KOPT-K1 (cell line): Measurements from ENCODE around the gene SMIM32.

ENCODE experiments used
- H3K27ac ChIP-seq: fragments of 200-600 bp; sonication (generic); 2 replicates; pipeline ENCODE4 v1.5.1; 2016; ENCODE audit warnings: antibody characterized with exemption, mild to moderate bottlenecking, low read depth, low read length; ENCODE audit not compliant: poor library complexity, severe bottlenecking
- H3K36me3 ChIP-seq: fragments of 200-600 bp; sonication (generic); 2 replicates; pipeline ENCODE4 v1.5.1; 2017; ENCODE audit warnings: antibody characterized with exemption, mild to moderate bottlenecking, low read length, moderate library complexity; ENCODE audit not compliant: insufficient read depth
- H3K9me3 ChIP-seq: fragments of 200-600 bp; sonication (generic); 2 replicates; pipeline ENCODE4 v1.5.1; 2017; ENCODE audit warnings: antibody characterized with exemption, low read length, mild to moderate bottlenecking; ENCODE audit not compliant: insufficient read depth, poor library complexity, severe bottlenecking

Gene SMIM32

DNA sequence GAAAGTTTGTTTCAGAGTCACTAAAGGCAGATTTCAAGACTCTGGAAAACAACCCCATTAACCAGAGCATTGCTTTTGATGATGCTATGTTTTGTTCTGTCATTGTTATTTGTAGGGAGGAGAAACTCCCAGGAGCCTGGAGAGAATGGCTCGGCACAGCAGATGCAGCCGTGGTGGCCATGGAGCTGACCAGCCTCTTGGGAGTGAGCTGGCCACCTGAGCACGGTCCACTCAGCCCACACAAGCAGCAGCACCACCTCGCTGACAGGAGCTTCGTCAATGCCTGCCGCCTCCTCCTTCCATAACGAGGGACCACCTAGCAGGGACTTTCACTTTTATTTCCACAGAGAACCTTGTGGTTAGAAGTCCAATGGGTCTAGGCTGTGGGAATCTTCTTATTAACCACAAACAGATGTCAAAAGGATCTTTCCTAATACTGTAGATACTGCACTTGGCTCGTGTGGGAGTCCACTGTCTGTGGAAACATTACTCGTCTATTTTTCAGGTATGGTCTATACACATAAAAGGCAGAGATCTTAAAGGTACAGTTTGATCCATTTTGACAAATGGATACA, 21.0 kb upstream of the SMIM32 start:
- no peaks in the 10 kb centered on the region for H3K9me3 ChIP-seq
- no peak overlapping the region for H3K27ac ChIP-seq
- no peaks in the 10 kb centered on the region for H3K36me3 ChIP-seq

GRCh38 chr5:136212252-136212721, 19.3 kb upstream of the SMIM32 start:
- Histone ChIP-seq H3K36me3 (no peaks in the 10 kb centered on the region), H3K9me3 (no peaks in the 10 kb centered on the region), H3K27ac (no peak overlapping the region)

GRCh38 chr5:136211282-136212040, 18.5 kb upstream of the SMIM32 start:
- Histone ChIP-seq H3K36me3 (no peaks in the 10 kb centered on the region), H3K9me3 (no peaks in the 10 kb centered on the region), H3K27ac (no peak overlapping the region)

- Histone ChIP-seq H3K27ac (no peak overlapping the region), H3K9me3 (no peaks in the 10 kb centered on the region), H3K36me3 (no peaks in the 10 kb centered on the region)
Measured at GRCh38 chr5:136210259-136210658, 17.3 kb upstream of the SMIM32 start.

DNA sequence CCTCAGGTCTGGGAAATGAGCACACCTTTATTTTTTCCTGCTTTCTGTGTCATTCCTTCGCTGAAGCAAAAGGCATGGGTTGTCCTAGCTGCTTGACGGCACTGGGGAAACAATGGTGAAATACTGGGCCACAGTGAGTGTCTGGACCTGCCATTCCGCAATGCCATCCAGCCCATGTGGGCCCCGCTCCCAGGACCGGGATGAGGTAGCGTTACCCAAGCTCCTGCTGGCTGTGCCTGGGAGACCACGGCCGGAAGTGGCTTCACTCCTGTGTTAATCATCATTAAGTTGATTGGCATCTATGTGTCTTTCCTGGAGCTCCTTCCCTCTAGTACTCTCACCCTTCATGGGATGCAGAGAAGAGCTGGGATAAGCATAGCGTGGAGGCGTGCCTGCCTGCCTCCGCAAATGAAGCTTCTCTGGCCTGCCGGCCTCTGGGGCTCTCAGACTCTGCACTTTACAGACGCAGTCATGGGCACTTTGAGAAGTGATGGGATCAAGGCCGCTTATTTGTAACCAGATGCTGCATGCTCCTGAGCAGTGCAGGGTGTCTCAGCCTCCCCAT, 16.5 kb upstream of the SMIM32 start:
- H3K36me3 ChIP-seq = no peaks in the 10 kb centered on the region
- H3K9me3 ChIP-seq = no peaks in the 10 kb centered on the region
- no peak overlapping the region for H3K27ac ChIP-seq

DNA sequence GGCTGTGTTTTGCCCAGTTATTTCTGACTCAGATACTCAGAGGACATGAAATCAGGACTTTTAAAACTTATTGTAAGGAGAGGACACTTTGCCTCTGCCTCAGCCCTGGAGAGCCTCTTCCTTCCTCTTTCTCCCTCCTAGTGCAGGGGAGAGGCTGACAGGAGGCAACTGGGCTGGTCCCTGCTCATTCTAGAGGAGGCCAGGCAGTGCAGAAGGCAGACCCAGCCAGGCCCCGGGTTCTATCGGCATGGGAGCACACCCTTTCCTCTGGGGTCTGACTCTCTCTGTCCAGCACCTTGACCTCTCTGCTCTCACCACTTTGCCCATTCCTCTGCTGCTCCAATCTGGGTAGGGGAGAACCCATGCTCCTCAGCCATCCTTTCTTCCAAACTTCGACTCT, 16.0 kb upstream of the SMIM32 start:
- Histone ChIP-seq H3K36me3 (no peaks in the 10 kb centered on the region), H3K27ac (no peak overlapping the region), H3K9me3 (no peaks in the 10 kb centered on the region)

DNA sequence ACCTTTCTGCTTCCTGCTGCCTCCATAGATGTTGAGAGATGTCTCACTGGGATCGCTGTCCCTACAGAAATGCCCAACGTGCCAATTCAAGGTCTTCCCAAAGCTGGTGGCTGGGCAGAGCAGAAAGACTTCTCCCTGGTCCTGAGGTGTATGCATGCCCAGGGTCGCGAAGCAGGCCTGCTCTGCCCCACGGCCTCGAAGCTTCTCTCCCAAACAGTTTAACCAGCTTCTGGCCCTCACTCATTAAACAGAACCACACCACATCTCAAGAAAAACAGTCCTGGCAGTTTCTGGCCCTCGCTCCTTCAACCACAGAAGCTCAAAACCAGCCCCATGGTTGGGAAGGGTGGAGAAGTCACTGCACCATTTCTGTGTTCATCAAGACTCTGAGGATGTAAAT, 14.7 kb upstream of the SMIM32 start:
- Histone ChIP-seq H3K27ac (no peak overlapping the region), H3K9me3 (no peaks in the 10 kb centered on the region), H3K36me3 (no peaks in the 10 kb centered on the region)

GRCh38 chr5:136206361-136206760, 13.4 kb upstream of the SMIM32 start:
- no peaks in the 10 kb centered on the region for H3K36me3 ChIP-seq
- H3K27ac ChIP-seq = no peak overlapping the region
- H3K9me3 ChIP-seq = no peaks in the 10 kb centered on the region

- H3K36me3 ChIP-seq = no peaks in the 10 kb centered on the region
- no peaks in the 10 kb centered on the region for H3K9me3 ChIP-seq
- no peak overlapping the region for H3K27ac ChIP-seq
Measured at GRCh38 chr5:136205941-136206340, 13.0 kb upstream of the SMIM32 start.

DNA sequence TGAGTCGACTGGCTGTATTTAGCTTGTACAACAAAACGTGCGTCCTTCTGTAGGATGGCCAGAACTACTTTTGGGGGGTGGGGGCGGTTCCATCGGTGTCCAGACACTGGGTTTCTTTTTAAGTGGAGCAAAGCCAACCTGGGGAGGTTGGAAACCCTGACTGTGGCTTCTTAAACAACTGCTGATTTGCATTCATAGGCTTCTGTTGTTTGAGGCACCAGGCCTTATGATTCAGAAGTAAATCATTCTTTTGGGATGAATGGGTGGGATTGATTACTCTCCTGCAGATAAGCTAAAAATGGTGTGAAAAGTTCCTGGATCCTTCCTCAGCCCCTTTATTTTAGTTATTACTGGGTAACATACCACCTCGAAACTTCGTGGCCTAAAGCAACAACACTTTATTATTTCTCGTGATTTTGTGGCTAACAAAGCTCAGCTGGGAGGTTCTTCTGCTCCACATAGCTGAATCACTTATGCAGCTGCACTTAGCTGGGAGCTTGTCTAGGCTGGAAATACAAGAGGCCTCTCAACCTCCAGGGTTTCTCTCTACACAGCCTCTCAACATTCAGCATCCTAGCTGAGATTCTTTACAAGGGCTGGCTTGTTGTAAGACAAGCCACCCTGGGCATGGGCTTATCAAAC, 12.2 kb upstream of the SMIM32 start:
- no peak overlapping the region for H3K27ac ChIP-seq
- no peaks in the 10 kb centered on the region for H3K36me3 ChIP-seq
- H3K9me3 ChIP-seq = no peaks in the 10 kb centered on the region

DNA sequence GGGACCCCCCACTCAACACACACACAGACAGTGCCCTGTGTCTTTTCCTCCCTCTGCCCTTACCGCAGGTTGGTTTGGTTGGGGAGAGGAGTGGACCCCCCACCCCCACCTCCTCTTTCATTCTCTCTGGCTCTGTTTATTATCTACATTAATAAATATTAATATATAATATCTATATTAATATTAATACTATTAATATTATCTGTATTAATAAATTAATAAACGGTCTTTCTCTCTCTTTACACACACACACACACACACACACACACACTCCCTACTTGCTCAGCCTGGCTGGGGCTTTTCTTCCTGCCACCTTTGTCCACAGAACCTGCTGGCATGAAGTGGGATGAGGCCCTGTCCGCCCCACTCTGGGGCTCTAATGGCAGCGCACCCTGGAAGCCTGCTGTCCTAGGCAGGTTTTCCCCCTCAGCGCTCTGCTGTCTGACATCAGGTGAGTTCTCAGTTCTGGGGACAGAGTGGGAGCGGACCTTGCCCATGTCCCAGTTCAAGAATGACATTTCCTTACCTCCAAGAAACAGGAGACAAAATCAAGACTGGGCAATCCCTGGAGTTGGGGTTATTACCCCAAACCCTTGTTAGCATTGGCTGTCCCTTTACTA, 10.5 kb upstream of the SMIM32 start:
- no peaks in the 10 kb centered on the region for H3K9me3 ChIP-seq
- H3K36me3 ChIP-seq = no peaks in the 10 kb centered on the region
- H3K27ac ChIP-seq = no peak overlapping the region

DNA sequence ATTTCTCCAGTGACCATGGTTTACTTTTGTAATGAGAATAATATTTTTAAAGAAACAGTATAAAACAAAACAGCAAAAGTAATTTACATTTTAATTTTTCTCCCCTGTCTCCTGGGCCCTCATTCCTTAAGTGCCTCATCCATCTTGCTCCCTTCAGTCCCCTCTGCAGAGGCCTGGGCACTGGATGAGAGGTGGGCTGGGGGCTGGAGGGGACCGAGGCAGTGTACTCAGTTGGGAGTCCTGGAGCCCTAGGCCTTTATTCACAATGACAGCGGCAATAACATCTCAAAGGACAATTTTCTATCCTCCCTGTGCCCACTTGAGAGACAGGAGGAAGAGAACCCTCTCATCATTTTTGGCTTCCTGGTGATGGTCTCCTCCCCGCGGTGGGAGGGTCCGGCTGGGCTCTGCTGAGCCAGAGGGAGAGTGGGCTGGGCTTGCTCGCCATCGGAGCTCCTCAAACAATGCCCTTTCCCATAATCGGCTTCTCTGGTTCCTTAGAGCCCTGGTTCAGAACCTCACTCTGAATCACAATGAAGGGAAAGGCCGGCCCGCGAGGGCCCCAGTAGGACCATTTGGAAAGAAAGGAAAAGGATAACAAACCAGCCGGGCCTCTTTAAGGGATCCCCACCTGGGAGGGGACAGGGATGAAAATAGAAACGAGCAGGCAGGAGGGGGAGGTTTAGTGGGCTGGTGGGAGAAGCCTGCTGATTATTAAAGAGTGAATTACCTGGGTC, 9.7 kb upstream of the SMIM32 start:
- Histone ChIP-seq H3K9me3 (no peaks in the 10 kb centered on the region), H3K27ac (no peak overlapping the region), H3K36me3 (no peaks in the 10 kb centered on the region)

- Histone ChIP-seq H3K27ac (no peak overlapping the region), H3K9me3 (no peaks in the 10 kb centered on the region), H3K36me3 (no peaks in the 10 kb centered on the region)
Measured at GRCh38 chr5:136201870-136202269, 8.9 kb upstream of the SMIM32 start.

DNA sequence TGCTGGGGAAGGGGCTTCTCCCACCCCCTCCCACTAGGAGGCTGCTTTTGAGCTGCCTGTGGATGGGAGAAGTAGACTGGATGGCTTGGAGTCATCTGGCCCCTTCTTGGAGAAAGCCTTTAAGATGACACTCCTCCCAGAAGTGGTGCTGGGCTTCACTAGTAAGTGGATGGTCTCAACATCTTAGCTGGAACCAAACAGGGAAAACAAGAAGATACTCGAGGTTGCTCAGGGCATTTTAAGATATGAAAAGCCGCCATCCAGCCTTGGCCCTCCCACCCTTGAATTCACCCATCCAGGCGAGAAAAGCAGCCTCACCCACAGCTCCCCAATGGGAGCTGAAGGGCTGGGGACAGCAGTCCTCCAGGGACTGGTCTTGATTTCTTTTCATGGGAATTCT, 7.8 kb upstream of the SMIM32 start:
- Histone ChIP-seq H3K9me3 (no peaks in the 10 kb centered on the region), H3K27ac (no peak overlapping the region), H3K36me3 (no peaks in the 10 kb centered on the region)
